Breast epithelium (tissue), 4 donors: ENCODE results near the gene CCDC14. TPM values are rescaled to one million over a fixed set of nuclear protein-coding genes. Genes with fewer than 3 reads are reported as not detected.

Source experiments
- DNase-seq, 2 donors: peaks; one replicate each; pipeline ENCODE4 v3.0.0-alpha.2; 2019; ENCODE audit warnings: low spot score in 2 of 2
- H3K27ac ChIP-seq, 2 donors: fragments of 200-600 bp; sonication (generic) in 1 of 2; one replicate each; pipeline ENCODE4 v1.5.1; 2016 to 2019; ENCODE audit warnings: mild to moderate bottlenecking in 1 of 2
- H3K27me3 ChIP-seq, 2 donors: fragments of 200-600 bp; sonication (generic) in 1 of 2; one replicate each; pipeline versions ENCODE4 v1.5.1 to v1.6.0; 2017 to 2019; ENCODE audit warnings: control low read depth in 1 of 2, mild to moderate bottlenecking in 1 of 2
- H3K36me3 ChIP-seq: fragments of 200-600 bp; one replicate; pipeline ENCODE4 v1.5.1; 2019
- H3K4me1 ChIP-seq, 2 donors: fragments of 200-600 bp; sonication (generic); one replicate each; pipeline ENCODE4 v1.5.1; 2016 to 2019; ENCODE audit warnings: control low read depth in 1 of 2
- H3K4me3 ChIP-seq, 3 donors: fragments of 200-600 bp; sonication (generic); 1 replicate in 2 of 3; 2 replicates in 1 of 3; pipeline ENCODE4 v1.5.1; 2016 to 2019; ENCODE audit warnings: mild to moderate bottlenecking in 3 of 3, moderate library complexity in 2 of 3
- H3K9me3 ChIP-seq, 2 donors: fragments of 200-600 bp; sonication (generic) in 1 of 2; one replicate each; pipeline ENCODE4 v1.5.1; 2016 to 2019; ENCODE audit warnings: control low read depth in 1 of 2
- CTCF ChIP-seq, 3 donors: fragments of 450-650 bp; IDR thresholded peaks; one replicate each; pipeline ENCODE4 v1.5.1; 2016 to 2017; ENCODE audit warnings: antibody characterized with exemption in 3 of 3, mild to moderate bottlenecking in 3 of 3, moderate library complexity in 3 of 3
- POLR2A ChIP-seq: fragments of 450-650 bp; IDR thresholded peaks from one replicate; pipeline ENCODE4 v1.6.1; 2016; ENCODE audit warnings: antibody characterized with exemption, mild to moderate bottlenecking, moderate library complexity
- POLR2AphosphoS5 ChIP-seq, 3 donors: sonication (generic); formaldehyde crosslinking; IDR thresholded peaks; one replicate each; pipeline ENCODE4 v1.6.1; 2017; ENCODE audit warnings: antibody characterized with exemption in 3 of 3
- intact Hi-C: fragments of 100-400 bp; cut with DNase I; formaldehyde crosslinking; loops from one replicate; pipeline ENCODE4 v1.15.1; 2023; ENCODE audit warnings: low total_unique reads
- total RNA-seq, 3 donors: library from RNA; depleted of rRNA; stranded (reverse); fragments of >200 nt; gene quantifications; one replicate each; pipeline ENCODE4 v1.1.0, GENCODE V29; 2016

Gene CCDC14
- total RNA-seq, 3 donors from 2014 or later, result 43.2 to 94.7 (median 49.5) TPM

DNA sequence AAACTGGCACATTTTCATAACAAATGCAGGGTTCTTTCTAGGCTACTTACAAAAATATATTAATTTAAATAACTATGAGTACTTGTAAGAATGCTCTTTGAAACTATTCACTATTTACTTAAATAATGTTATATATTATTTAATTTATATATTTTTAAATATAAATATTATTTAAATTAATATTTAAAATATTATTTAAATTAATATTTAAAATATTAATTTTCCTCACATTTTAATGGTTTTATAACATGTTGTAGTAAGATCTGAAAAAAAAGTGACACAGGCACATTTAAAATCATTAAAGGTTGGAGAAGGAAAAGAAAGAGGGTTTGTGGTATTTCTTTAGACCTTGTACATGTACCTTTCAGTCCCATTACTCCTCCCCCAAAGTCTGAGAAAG lies 34.6 kb downstream of the CCDC14 start:
- no peak overlapping the region for H3K27ac ChIP-seq
- no peak for DNase-seq
- H3K27me3 ChIP-seq, result no peaks in the 10 kb centered on the region
- no peaks in the 10 kb centered on the region for H3K36me3 ChIP-seq
- H3K4me3 ChIP-seq, result no peak overlapping the region
- peaks cover 0 to 11% of the 10 kb centered on the region in 2 donors for H3K9me3 ChIP-seq
- intact Hi-C loops, result no loop called here
- TF ChIP-seq CTCF (IDR thresholded peaks at IDR 0.05), result no peak
- no peak for TF ChIP-seq POLR2A
- TF ChIP-seq POLR2AphosphoS5 (IDR thresholded peaks at IDR 0.05), result no peak
- H3K4me1 ChIP-seq, result no peaks in the 10 kb centered on the region

- H3K36me3 ChIP-seq, result no peaks in the 10 kb centered on the region
- H3K4me1 ChIP-seq, result no peaks in the 10 kb centered on the region
- H3K4me3 ChIP-seq, result no peak overlapping the region
- intact Hi-C loops, result no loop called here
- TF ChIP-seq POLR2A (no peak), POLR2AphosphoS5 (IDR thresholded peaks at IDR 0.05) (no peak)
- peaks cover 17 to 27% of the 10 kb centered on the region in 2 donors for H3K9me3 ChIP-seq
- no peak for DNase-seq
- H3K27ac ChIP-seq, result no peak overlapping the region
- no peaks in the 10 kb centered on the region for H3K27me3 ChIP-seq
Measured at GRCh38 chr3:123920868-123921267, 40.2 kb downstream of the CCDC14 start.

DNA sequence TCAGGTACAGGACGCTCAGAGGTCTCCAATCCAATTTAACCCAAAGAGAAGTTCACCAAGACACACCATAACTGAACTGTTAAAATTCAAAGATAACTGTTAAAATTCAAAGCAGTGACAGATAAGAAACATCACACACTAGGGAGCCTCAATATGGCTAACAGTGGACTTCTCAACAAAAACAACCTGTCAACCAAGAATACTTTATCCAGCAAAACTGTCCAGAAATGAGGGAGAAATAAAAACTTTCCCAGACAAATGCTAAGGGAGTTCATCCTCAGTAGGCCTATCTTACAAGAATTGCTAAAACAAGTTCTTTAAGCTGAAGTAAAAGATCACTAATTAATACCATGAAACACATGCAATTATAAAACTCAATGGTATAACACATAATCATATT lies 40.6 kb downstream of the CCDC14 start:
- no peak for DNase-seq
- Histone ChIP-seq H3K4me3 (no peak overlapping the region), H3K27me3 (no peaks in the 10 kb centered on the region), H3K4me1 (no peaks in the 10 kb centered on the region), H3K36me3 (no peaks in the 10 kb centered on the region), H3K27ac (no peak overlapping the region), H3K9me3 (peaks cover 17 to 27% of the 10 kb centered on the region in 2 donors)
- TF ChIP-seq CTCF (IDR thresholded peaks at IDR 0.05), result no peak
- no peak for TF ChIP-seq POLR2AphosphoS5 (IDR thresholded peaks at IDR 0.05)
- TF ChIP-seq POLR2A, result no peak
- intact Hi-C loops, result no loop called here

- Histone ChIP-seq H3K4me1 (no peaks in the 10 kb centered on the region), H3K27ac (no peak overlapping the region), H3K27me3 (no peaks in the 10 kb centered on the region), H3K4me3 (no peak overlapping the region), H3K36me3 (no peaks in the 10 kb centered on the region), H3K9me3 (peaks cover 17 to 23% of the 10 kb centered on the region in 2 donors)
- DNase-seq, result no peak
- TF ChIP-seq CTCF (IDR thresholded peaks at IDR 0.05) (no peak), POLR2A (no peak), POLR2AphosphoS5 (IDR thresholded peaks at IDR 0.05) (no peak)
- intact Hi-C loops, result no loop called here
Measured at GRCh38 chr3:123919353-123919752, 41.7 kb downstream of the CCDC14 start.

DNA sequence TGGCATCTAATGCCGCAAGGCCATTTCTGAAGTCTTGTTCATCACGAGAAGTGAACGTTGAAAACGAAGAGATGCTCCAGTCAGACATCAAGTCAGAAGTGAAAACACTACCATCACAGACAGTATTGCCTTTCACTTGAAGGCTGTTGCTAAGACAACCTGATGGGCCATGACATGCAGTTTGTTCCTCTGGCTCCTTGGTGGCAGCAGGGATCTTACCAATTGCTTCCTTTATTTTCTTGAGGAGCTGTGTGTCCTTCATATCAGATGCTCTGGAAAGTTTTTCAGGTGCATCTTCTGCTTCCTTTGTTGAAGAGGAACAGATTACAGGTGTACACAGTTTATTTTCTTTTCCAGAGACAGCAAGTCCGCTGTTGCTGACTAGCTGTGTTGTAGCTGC lies 46.2 kb downstream of the CCDC14 start:
- H3K27me3 ChIP-seq, result no peaks in the 10 kb centered on the region
- intact Hi-C loops, result no loop called here
- no peak for DNase-seq
- H3K9me3 ChIP-seq, result peaks cover 0 to 4% of the 10 kb centered on the region in 2 donors
- no peaks in the 10 kb centered on the region for H3K36me3 ChIP-seq
- H3K27ac ChIP-seq, result no peak overlapping the region
- H3K4me1 ChIP-seq, result no peaks in the 10 kb centered on the region
- TF ChIP-seq POLR2AphosphoS5 (IDR thresholded peaks at IDR 0.05) (no peak), CTCF (IDR thresholded peaks at IDR 0.05) (no peak), POLR2A (no peak)
- no peak overlapping the region for H3K4me3 ChIP-seq

DNA sequence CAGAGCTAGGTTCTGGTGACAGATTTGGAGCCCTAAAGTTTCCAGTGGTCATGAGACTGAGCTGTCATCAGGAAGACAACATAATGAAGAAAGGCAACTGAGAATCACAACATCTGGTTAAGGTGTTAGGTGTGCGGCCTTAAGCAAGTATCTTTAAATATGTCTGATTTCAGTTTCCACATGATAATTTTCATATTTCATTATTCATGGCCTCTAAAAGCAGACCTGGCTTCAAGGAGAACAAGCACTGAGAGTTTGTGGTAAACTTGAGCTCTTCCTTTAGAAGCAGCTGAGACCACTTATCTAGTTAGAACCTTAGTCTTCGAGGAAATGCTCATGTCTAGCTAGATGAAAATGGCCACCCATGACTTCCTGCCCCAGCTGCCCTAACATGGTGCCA lies 51.2 kb downstream of the CCDC14 start:
- no peaks in the 10 kb centered on the region for H3K27me3 ChIP-seq
- no peak overlapping the region for H3K4me3 ChIP-seq
- H3K4me1 ChIP-seq, result no peaks in the 10 kb centered on the region
- DNase-seq, result no peak
- no peak overlapping the region for H3K27ac ChIP-seq
- no peaks in the 10 kb centered on the region for H3K36me3 ChIP-seq
- intact Hi-C loops, result no loop called here
- H3K9me3 ChIP-seq, result no peaks in the 10 kb centered on the region
- TF ChIP-seq CTCF (IDR thresholded peaks at IDR 0.05), result no peak
- no peak for TF ChIP-seq POLR2AphosphoS5 (IDR thresholded peaks at IDR 0.05)
- TF ChIP-seq POLR2A, result no peak
